CD4-positive, alpha-beta T cell treated with Interleukin-17A for 4 hours (primary cell): ENCODE measurements around the gene TRIM64C.
"Not testable (repeated sequence)": the region's sequence is repeated elsewhere in the genome, so short reads cannot be mapped to it uniquely, and the experiment has no call there.

ENCODE experiments used
- DNase-seq: peaks from one replicate; pipeline ENCODE4 v3.0.0-alpha.2; 2020; ENCODE audit warnings: mixed read lengths

The TRIM64C gene

GRCh38 chr11:49059012-49059411 lies at the start of gene TRIM64C:
Gene TRIM64C, minus strand, starts transcription at chr11:49059112. Its CDS starts 0 bp downstream, at chr11:49059112.
- DNase-seq = not testable (repeated sequence)

- not testable (repeated sequence) for DNase-seq
Measured at GRCh38 chr11:49102356-49102755, 43.4 kb upstream of the TRIM64C start.

GRCh38 chr11:49069897-49070296 lies 11.0 kb upstream of the TRIM64C start:
- not testable (repeated sequence) for DNase-seq

GRCh38 chr11:49049821-49050220 lies 9.1 kb downstream of the TRIM64C start:
- DNase-seq = not testable (repeated sequence)

GRCh38 chr11:49048229-49048628 lies 10.7 kb downstream of the TRIM64C start:
- DNase-seq = not testable (repeated sequence)

- DNase-seq = not testable (repeated sequence)
Measured at GRCh38 chr11:49028523-49028922, 30.4 kb downstream of the TRIM64C start, which contains the start of gene TRIM49B. Gene TRIM49B, plus strand, starts transcription at chr11:49028823. Its CDS starts 2,777 bp downstream, at chr11:49031600.
